ENCODE data around the gene PLXNA4.
"Not testable (repeated sequence)": the region's sequence is repeated elsewhere in the genome, so short reads cannot be mapped to it uniquely, and the experiment has no call there.

PLXNA4 gene

GRCh38 chr7:132575982-132576720, at the start of gene PLXNA4:
PLXNA4 (minus strand) TSS chr7:132576470; CDS start chr7:132508693, 67,777 bp downstream.
- DNase-seq (ENCODE audit: low read depth, low spot score): no peak

GRCh38 chr7:132625651-132626050, 49.4 kb upstream of the PLXNA4 start:
- no peak for DNase-seq (ENCODE audit: low read depth, low spot score)

GRCh38 chr7:132622081-132622480, 45.8 kb upstream of the PLXNA4 start:
- DNase-seq (ENCODE audit: low read depth, low spot score): no peak

- no peak for DNase-seq (ENCODE audit: low read depth, low spot score)
These were observed 43.7 kb upstream of the PLXNA4 start for GRCh38 chr7:132619967-132620366.

- no peak for DNase-seq (ENCODE audit: low read depth, low spot score)
These were observed 42.7 kb upstream of the PLXNA4 start for GRCh38 chr7:132618956-132619305.

GRCh38 chr7:132618271-132618955, 42.1 kb upstream of the PLXNA4 start:
- no peak for DNase-seq (ENCODE audit: low read depth, low spot score)

GRCh38 chr7:132614428-132615318, 38.4 kb upstream of the PLXNA4 start:
- no peak for DNase-seq (ENCODE audit: low read depth, low spot score)

- DNase-seq (ENCODE audit: low read depth, low spot score): no peak
These were observed 37.5 kb upstream of the PLXNA4 start for GRCh38 chr7:132613737-132614136.

- DNase-seq (ENCODE audit: low read depth, low spot score): no peak
These were observed 34.7 kb upstream of the PLXNA4 start for GRCh38 chr7:132610995-132611394.

GRCh38 chr7:132609906-132610520, 33.7 kb upstream of the PLXNA4 start:
- DNase-seq (ENCODE audit: low read depth, low spot score): no peak

GRCh38 chr7:132609222-132609621, 33.0 kb upstream of the PLXNA4 start:
- DNase-seq (ENCODE audit: low read depth, low spot score): no peak

- no peak for DNase-seq (ENCODE audit: low read depth, low spot score)
These were observed 32.3 kb upstream of the PLXNA4 start for GRCh38 chr7:132608523-132608922.

GRCh38 chr7:132607656-132608055, 31.4 kb upstream of the PLXNA4 start:
- DNase-seq (ENCODE audit: low read depth, low spot score): no peak

- no peak for DNase-seq (ENCODE audit: low read depth, low spot score)
These were observed 27.9 kb upstream of the PLXNA4 start for GRCh38 chr7:132604121-132604520.

- no peak for DNase-seq (ENCODE audit: low read depth, low spot score)
These were observed 27.1 kb upstream of the PLXNA4 start for GRCh38 chr7:132603220-132603833.

GRCh38 chr7:132601783-132602182, 25.5 kb upstream of the PLXNA4 start:
- no peak for DNase-seq (ENCODE audit: low read depth, low spot score)

- DNase-seq (ENCODE audit: low read depth, low spot score): no peak
These were observed 20.3 kb upstream of the PLXNA4 start for GRCh38 chr7:132596588-132596987.

GRCh38 chr7:132594741-132595140, 18.5 kb upstream of the PLXNA4 start:
- not testable (repeated sequence) for DNase-seq (ENCODE audit: low read depth, low spot score)

- no peak for DNase-seq (ENCODE audit: low read depth, low spot score)
These were observed 16.7 kb upstream of the PLXNA4 start for GRCh38 chr7:132592936-132593335.

- DNase-seq (ENCODE audit: low read depth, low spot score): no peak
These were observed 16.1 kb upstream of the PLXNA4 start for GRCh38 chr7:132592231-132592920.

- no peak for DNase-seq (ENCODE audit: low read depth, low spot score)
These were observed 13.9 kb upstream of the PLXNA4 start for GRCh38 chr7:132590162-132590561.
